Effector CD8-positive, alpha-beta T cell (primary cell): Measurements from ENCODE around the gene HHIPL1.
"Not testable (repeated sequence)": the region's sequence is repeated elsewhere in the genome, so short reads cannot be mapped to it uniquely, and the experiment has no call there.

Experiments
- DNase-seq: peaks from one replicate; lab custom pipeline; 2025; lab: John Stamatoyannopoulos, UW

Gene HHIPL1

GRCh38 chr14:99660006-99660566, 15.2 kb downstream of the HHIPL1 start:
- DNase-seq: no peak

DNA sequence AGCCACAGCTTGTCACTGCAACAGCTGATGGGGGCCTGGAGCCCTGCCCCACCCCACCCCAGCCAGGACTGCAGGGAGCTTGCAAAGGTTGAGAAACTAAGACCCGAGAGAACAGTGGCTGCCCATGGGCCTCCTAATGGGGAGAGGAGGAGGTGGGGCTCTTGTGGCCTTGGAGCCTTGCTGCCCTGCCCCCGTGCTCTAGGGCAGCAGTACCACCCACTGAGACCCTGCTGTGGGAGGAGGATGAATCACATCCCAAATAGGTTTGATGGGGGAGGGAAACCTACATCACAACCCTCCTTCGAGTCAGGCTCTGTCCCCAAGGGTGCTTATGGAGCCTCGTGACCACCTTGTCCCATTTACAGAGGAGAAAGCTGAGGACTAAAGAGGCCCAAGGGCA, 15.9 kb downstream of the HHIPL1 start:
- no peak for DNase-seq

DNA sequence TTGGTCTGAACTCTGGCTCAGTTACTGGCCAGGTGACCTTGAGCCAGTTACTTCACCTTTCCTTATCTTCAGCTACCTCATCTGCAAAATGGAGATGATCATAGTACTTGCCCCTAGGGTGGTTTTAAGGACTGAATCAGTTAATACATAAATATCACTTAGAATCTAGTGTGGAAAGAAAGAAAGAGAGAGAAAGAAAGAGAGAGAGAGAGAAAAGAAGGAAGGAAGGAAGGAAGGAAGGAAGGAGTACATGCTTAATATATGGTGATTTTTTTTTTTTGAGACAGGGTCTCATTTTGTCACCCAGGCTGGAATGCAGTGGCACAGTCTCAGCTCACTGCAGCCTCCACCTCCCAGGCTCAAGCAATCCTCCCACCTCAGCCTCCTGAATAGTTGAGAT, 16.3 kb downstream of the HHIPL1 start:
- not testable (repeated sequence) for DNase-seq

DNA sequence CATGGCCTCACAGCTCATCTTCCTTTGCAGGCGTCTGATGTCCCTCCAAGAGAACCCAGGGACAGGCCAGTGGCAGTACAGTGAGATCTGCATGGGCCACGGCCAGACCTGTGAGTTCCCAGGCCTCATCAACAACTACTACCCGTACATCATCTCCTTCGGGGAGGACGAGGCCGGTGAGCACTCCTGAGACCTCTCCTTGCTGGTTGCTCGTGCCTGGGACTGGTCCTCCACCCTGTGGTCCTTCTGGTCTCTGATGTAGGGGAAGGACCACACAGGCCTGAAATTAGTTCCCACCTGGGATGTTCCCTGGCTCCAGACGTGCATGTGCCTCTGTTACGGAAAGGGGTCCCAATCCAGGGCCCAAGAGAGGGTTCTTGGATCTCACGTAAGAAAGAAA, 17.9 kb downstream of the HHIPL1 start:
- no peak for DNase-seq

DNA sequence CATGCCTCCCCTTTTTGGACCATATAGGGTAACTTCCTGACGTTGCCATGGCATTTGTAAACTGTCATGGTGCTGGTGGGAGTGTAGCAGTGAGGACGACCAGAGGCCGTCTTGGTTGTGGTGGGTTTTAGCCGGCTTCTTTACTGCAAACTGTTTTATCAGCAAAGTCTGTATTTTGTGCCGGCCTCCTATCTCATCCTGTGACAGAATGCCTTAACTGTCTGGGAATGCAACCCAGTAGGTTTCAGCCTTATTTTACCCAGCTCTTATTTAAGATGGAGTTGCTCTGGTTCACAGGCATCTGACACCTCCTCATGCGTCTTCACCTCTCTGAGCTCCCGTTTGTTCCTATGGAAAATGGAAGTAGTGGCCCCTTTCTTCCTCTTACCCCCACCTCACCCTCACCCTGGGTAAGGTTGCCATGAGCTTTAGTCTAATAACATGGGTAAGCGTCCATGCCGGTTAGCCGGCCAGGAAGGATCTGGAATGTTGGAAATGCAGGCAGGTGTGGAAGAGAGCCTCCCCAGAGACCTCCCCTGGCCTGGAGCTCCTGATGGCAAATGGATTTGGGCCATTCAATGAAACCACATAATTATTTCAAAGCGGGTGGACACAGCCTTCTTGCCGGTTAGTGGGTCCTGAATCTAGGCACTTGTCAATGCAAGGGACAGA, 18.6 kb downstream of the HHIPL1 start:
- DNase-seq: no peak

GRCh38 chr14:99664058-99664936, 19.4 kb downstream of the HHIPL1 start:
- DNase-seq: no peak

DNA sequence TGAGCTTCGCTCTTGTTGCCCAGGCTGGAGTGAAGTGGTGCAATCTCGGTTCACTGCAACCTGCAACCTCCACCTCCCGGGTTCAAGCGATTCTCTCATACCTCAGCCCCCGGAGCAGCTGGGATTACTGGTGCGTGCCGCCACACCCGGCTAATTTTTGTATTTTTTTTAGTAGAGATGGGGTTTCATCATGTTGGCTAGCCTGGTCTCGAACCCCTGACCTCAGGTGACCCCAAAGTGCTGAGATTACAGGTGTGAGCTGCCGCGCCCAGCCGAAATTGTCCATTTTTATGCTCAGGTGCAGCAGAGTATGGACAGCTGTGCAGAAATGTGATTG, 20.0 kb downstream of the HHIPL1 start:
- DNase-seq: no peak

GRCh38 chr14:99666533-99666932, 21.6 kb downstream of the HHIPL1 start:
- DNase-seq: no peak

GRCh38 chr14:99667045-99667444, 22.1 kb downstream of the HHIPL1 start:
- no peak for DNase-seq

GRCh38 chr14:99667821-99668220, 22.9 kb downstream of the HHIPL1 start:
- no peak for DNase-seq

GRCh38 chr14:99668307-99669295, 23.7 kb downstream of the HHIPL1 start:
- no peak for DNase-seq

- DNase-seq: no peak
Measured at GRCh38 chr14:99670361-99671234, 25.7 kb downstream of the HHIPL1 start.

DNA sequence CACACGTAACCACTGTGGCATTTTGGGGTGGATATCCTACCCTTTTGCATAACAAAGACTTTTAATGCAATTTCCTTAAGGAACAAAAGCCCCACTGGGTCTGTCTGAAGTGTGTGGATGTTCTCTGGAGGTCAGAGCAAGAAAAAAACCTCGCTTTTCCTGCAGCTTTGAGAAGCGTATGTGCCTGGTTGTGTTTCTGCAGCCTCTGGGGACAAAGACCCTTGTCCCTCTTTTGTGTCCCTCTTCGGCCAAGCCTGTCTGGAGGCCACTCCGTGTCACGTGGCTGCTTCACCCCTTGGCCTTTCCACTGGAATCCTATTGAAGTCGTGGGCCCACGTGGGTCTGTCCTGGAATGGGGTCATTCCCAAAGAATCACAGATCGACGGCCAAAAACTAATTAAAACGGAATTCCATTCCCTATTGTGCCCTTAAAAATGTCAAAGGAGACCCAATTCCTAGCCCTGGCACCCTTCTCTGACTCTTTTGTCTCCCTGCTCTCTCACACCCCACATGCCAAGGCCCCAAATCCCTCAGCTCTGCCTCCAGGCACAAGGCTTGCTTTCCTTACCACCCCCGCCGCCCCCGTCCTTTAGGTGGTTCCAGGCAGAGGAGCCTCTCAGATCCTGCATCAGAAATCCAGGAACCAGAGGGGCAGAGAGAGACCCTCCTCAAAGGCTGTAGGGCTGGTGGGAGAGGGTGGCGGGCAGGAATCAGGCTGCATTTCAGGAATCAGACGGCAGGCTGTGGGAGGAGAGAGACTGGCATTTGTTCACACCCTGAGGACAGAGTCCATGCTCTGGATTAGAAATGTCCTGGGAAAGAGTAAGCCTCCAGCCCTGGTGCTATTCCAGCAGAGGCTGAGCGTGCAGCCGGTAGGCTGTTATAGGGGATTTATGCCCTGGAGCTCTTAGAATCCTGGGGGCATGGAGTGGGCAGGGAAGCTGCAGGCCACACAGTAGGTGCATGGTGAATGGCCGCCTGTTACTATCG, 26.6 kb downstream of the HHIPL1 start:
- DNase-seq: no peak

GRCh38 chr14:99672506-99673304, 27.8 kb downstream of the HHIPL1 start:
- DNase-seq: no peak

GRCh38 chr14:99673305-99674063, 28.6 kb downstream of the HHIPL1 start:
- DNase-seq: no peak

GRCh38 chr14:99674064-99674650, 29.2 kb downstream of the HHIPL1 start:
- no peak for DNase-seq

- no peak for DNase-seq
Measured at GRCh38 chr14:99674776-99675381, 29.9 kb downstream of the HHIPL1 start.
